ENCODE results near the gene ACTMAP.

The ACTMAP gene

DNA sequence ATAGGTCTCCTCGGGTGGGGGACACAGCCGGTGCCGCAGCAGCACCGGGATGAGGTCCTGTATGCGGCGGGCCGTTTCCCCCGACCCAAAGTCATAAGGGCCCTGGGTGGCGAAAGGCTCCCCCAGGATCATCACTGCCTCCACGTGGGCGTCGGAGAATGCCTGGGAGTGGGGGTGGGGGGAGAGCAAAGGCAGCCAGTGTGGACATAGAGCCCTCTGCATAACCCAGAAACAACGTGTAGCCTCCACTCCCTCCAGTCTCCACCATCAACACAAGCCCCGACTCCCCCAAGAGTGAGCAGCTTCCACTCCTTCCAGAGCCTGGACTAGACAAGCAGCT, 58.1 kb downstream of the ACTMAP start:
- no peak for DNase-seq

DNA sequence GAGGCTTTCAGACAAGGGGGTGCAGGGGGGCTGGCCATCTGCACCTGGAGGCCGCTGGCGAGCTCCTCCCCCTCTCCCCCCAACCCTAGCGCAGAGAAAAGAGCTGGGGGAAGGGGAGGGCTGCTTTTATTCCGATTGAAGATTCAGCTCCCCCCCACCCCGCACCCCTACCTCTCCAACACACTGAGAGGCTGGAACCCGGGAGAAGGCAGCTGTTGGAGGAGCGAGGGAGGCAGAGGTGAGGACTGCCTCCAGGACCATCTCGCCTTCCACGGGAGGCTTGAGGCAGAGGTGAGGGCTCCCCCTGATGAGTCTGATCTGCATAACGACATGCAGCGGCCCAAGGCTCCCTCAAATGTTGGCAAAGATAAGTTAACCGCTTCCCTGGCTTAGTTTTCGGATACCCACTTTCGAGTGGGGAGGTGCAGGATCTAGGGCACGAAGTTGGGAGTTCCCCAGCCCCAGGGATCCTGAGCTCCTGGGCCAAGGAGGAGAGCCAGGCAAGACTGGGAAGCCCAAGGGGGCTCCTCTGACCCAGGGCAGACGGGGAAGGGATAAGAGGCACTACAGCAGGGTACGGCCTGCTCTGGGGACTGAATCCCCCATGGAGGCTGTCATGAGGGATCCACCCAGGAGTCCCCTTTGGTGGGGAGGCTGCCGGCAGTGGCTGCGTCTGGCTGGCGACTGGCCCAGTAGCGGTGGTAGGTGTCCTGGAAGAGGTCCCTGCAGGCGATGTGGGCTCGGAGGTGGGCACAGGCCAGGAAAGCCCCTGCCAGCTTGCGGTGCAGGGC, 58.7 kb downstream of the ACTMAP start:
- peak; percentile 6 for DNase-seq

Data from stimulated activated CD4-positive, alpha-beta T cell treated with anti-CD3 and anti-CD28 coated beads, Interleukin-4, amount 100 ng/mL, for 1 hour (primary cell).